Peyer's patch (tissue), 4 donors: ENCODE measurements around the gene C12orf50.

Source experiments
- CTCF ChIP-seq, 6 experiments: fragments of 450-650 bp in 4 of 6; fragments of 200-600 bp in 2 of 6; sonication (generic) in 1 of 6; IDR thresholded peaks; one replicate each; pipeline ENCODE4 v1.5.1; 2017 to 2019; ENCODE audit warnings: antibody characterized with exemption in 6 of 6, mild to moderate bottlenecking in 3 of 6, moderate library complexity in 1 of 6
- POLR2A ChIP-seq, 2 donors: fragments of 450-650 bp; IDR thresholded peaks; one replicate each; pipeline ENCODE4 v1.5.1; 2017; ENCODE audit warnings: antibody characterized with exemption in 2 of 2, mild to moderate bottlenecking in 2 of 2, moderate library complexity in 2 of 2

GRCh38 chr12:87933991-87934390 is 95.2 kb downstream of the C12orf50 start:
- TF ChIP-seq CTCF (IDR thresholded peaks at IDR 0.05) (no peak), POLR2A (IDR thresholded peaks at IDR 0.05) (no peak)
